Upper lobe of right lung (tissue), 1 donor: ENCODE measurements around the gene HNRNPUL1. TPM values are rescaled to one million over a fixed set of nuclear protein-coding genes. Genes with fewer than 3 reads are reported as not detected.
A peak's percentile ranks its signal among the peaks of the same experiment; 100 is the strongest.

Experiments used
- ATAC-seq: fragments of 200-7000 bp; cut with Tn5 transposase; one replicate; pipeline ENCODE4 v1.9.1; 2020; ENCODE audit warnings: mild to moderate bottlenecking, moderate library complexity
- DNase-seq: peaks from one replicate; pipeline ENCODE4 v3.0.0-alpha.2; 2020
- H3K27ac ChIP-seq: fragments of 200-600 bp; one replicate; pipeline ENCODE4 v1.8.0; 2022
- H3K27me3 ChIP-seq: fragments of 200-600 bp; one replicate; pipeline ENCODE4 v1.8.0; 2022; ENCODE audit warnings: mild to moderate bottlenecking
- H3K36me3 ChIP-seq: fragments of 200-600 bp; one replicate; pipeline ENCODE4 v1.8.0; 2022
- H3K4me1 ChIP-seq: fragments of 200-600 bp; one replicate; pipeline ENCODE4 v1.8.0; 2022
- H3K4me3 ChIP-seq: fragments of 200-600 bp; one replicate; pipeline ENCODE4 v1.8.0; 2022; ENCODE audit warnings: mild to moderate bottlenecking
- H3K9me3 ChIP-seq: fragments of 200-600 bp; one replicate; pipeline ENCODE4 v1.8.0; 2022
- CTCF ChIP-seq: fragments of 200-600 bp; IDR thresholded peaks from one replicate; pipeline ENCODE4 v1.8.0; 2022; ENCODE audit warnings: antibody characterized with exemption
- intact Hi-C: fragments of 100-400 bp; cut with DNase I; formaldehyde crosslinking; loops from one replicate; pipeline ENCODE4 v1.11.0; 2022
- total RNA-seq: library from RNA; stranded (reverse); fragmentation: NEBNext Ultra II Directional; extraction: Animal tissue kit (Norgen Biotek cat#: 25700); gene quantifications from one replicate; pipeline ENCODE4 v1.2.1, GENCODE V29; 2021
- donor health status: DM: no; HTN: yes; CAD: no; lungs with severe emphysema.

Gene HNRNPUL1
- total RNA-seq, 1 donor from 2014 or later, result 171 TPM

GRCh38 chr19:41303954-41304353 is 39.8 kb downstream of the HNRNPUL1 start:
- peaks cover 84% of the 10 kb centered on the region for H3K36me3 ChIP-seq
- no peaks in the 10 kb centered on the region for H3K27me3 ChIP-seq
- TF ChIP-seq CTCF, result no peak
- ATAC-seq (no peak), DNase-seq (peak; percentile 59)
- no peaks in the 10 kb centered on the region for H3K9me3 ChIP-seq
- intact Hi-C loops, result no loop called here
- H3K4me1 ChIP-seq, result peaks cover 44% of the 10 kb centered on the region
- H3K27ac ChIP-seq, result no peak overlapping the region
- H3K4me3 ChIP-seq, result no peak overlapping the region

GRCh38 chr19:41304706-41305483 is 40.7 kb downstream of the HNRNPUL1 start:
- no peaks in the 10 kb centered on the region for H3K27me3 ChIP-seq
- H3K4me1 ChIP-seq, result peaks cover 40% of the 10 kb centered on the region
- TF ChIP-seq CTCF, result no peak
- peaks cover 81% of the 10 kb centered on the region for H3K36me3 ChIP-seq
- DNase-seq (peak; percentile 21), ATAC-seq (no peak)
- H3K27ac ChIP-seq, result no peak overlapping the region
- no peak overlapping the region for H3K4me3 ChIP-seq
- intact Hi-C loops, result no loop called here
- no peaks in the 10 kb centered on the region for H3K9me3 ChIP-seq

- no peak for ATAC-seq
- peak overlapping the region; percentile 79 for H3K27ac ChIP-seq
- intact Hi-C loops, result no loop called here
- H3K9me3 ChIP-seq, result no peaks in the 10 kb centered on the region
- no peak overlapping the region for H3K4me3 ChIP-seq
- peaks cover 34% of the 10 kb centered on the region for H3K4me1 ChIP-seq
- no peaks in the 10 kb centered on the region for H3K27me3 ChIP-seq
- DNase-seq, result no peak
- TF ChIP-seq CTCF, result no peak
- peaks cover 69% of the 10 kb centered on the region for H3K36me3 ChIP-seq
Measured at GRCh38 chr19:41305927-41306793, 42.0 kb downstream of the HNRNPUL1 start.

GRCh38 chr19:41307090-41307875 is 43.1 kb downstream of the HNRNPUL1 start:
- Histone ChIP-seq H3K27me3 (no peaks in the 10 kb centered on the region), H3K27ac (peak overlapping the region; percentile 79), H3K9me3 (no peaks in the 10 kb centered on the region), H3K4me3 (peak overlapping the region; percentile 10), H3K4me1 (peaks cover 40% of the 10 kb centered on the region), H3K36me3 (peaks cover 59% of the 10 kb centered on the region)
- DNase-seq, result no peak
- intact Hi-C loops, result no loop called here
- TF ChIP-seq CTCF, result no peak
- ATAC-seq, result no peak

- peaks cover 59% of the 10 kb centered on the region for H3K36me3 ChIP-seq
- no peak for TF ChIP-seq CTCF
- H3K9me3 ChIP-seq, result no peaks in the 10 kb centered on the region
- peak overlapping the region; percentile 79 for H3K27ac ChIP-seq
- no peaks in the 10 kb centered on the region for H3K27me3 ChIP-seq
- DNase-seq (no peak), ATAC-seq (no peak)
- H3K4me1 ChIP-seq, result peaks cover 40% of the 10 kb centered on the region
- intact Hi-C loops, result no loop called here
- no peak overlapping the region for H3K4me3 ChIP-seq
Measured at GRCh38 chr19:41307954-41308449, 43.8 kb downstream of the HNRNPUL1 start.
